ENCODE data around the gene RGS8. TPM values are rescaled to one million over a fixed set of nuclear protein-coding genes. Genes with fewer than 3 reads are reported as not detected.

The RGS8 gene
- polyA plus RNA-seq, 3 donors = not detected

DNA sequence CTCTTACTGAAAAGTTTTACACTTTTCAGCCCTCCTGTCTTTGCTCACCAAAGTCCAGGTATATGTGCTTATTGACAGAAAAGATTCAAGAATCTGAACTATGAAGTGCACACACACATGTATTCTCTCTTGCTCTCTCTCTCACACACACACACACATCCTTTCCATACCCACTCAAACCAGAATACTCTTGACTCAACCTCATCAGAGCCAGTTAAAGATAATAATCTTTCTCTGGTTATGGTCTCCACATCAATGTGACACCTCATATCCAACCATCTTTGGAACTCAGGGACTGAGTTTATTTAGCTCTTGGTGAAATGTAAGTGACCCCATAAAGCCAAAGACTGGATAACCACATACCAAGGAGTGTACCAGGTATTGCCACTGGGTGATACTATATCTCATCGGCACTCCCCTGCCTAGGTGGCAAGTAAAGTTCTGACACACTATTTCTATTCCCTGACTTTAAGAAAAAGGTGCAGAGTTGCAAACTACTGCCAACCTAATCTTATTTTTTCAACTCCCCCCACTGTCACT, 24.9 kb upstream of the RGS8 start:
- peaks cover 0 to 2% (median 0%) of the 10 kb centered on the region in 7 donors for H3K9me3 Mint-ChIP-seq
- no peak for TF ChIP-seq CTCF (IDR thresholded peaks at IDR 0.05)
- no peak overlapping the region for H2AFZ ChIP-seq (ENCODE audit: insufficient read depth, low read depth, low read length, poor library complexity, severe bottlenecking)
- H3K4me1 Mint-ChIP-seq = no peaks in the 10 kb centered on the region
- no peaks in the 10 kb centered on the region for H3K27me3 ChIP-seq (ENCODE audit: control insufficient read depth in 2 of 2, insufficient read depth in 2 of 2, low read length in 2 of 2)
- no peak overlapping the region for H3K4me3 ChIP-seq (replicated peaks in 1 of 3; ENCODE audit: low read depth in 2 of 3, low read length in 3 of 3)
- intact Hi-C loops (cut with micrococcal nuclease) = no loop called here
- no peaks in the 10 kb centered on the region for H3K36me3 ChIP-seq (replicated peaks in 1 of 2; ENCODE audit: control insufficient read depth in 1 of 2, insufficient read depth in 2 of 2, low read length in 2 of 2)
- H3K27ac Mint-ChIP-seq = no peak overlapping the region
- H3K27me3 Mint-ChIP-seq (ENCODE audit: low read depth in 3 of 3) = peaks cover 1 to 8% (median 5%) of the 10 kb centered on the region in 3 donors
- H3K4me2 ChIP-seq (replicated peaks; ENCODE audit: extremely low read depth, low read length, poor library complexity, severe bottlenecking) = no peak overlapping the region
- no peak overlapping the region for H3K27ac ChIP-seq (ENCODE audit: low read depth in 1 of 2, low read length in 2 of 2)
- H3K79me2 ChIP-seq (ENCODE audit: insufficient read depth, low read length) = no peaks in the 10 kb centered on the region
- no peak overlapping the region for H3K9ac ChIP-seq (ENCODE audit: insufficient read depth, low read length, poor library complexity, severe bottlenecking)
- H4K20me1 ChIP-seq (ENCODE audit: insufficient read depth, low read length) = no peaks in the 10 kb centered on the region
- no peak overlapping the region for H3K4me3 Mint-ChIP-seq
- 89% methylated on average over 1 of the region's 1 CpG for WGBS (ENCODE audit: insufficient coverage)
- no peaks in the 10 kb centered on the region for H3K4me1 ChIP-seq (ENCODE audit: control insufficient read depth in 1 of 2, insufficient read depth in 2 of 2, low read length in 2 of 2)
- no peaks in the 10 kb centered on the region for H3K36me3 Mint-ChIP-seq
- DNase-seq = no peak
- no peaks in the 10 kb centered on the region for H3K9me3 ChIP-seq (replicated peaks in 1 of 2; ENCODE audit: control insufficient read depth in 1 of 2, insufficient read depth in 1 of 2, low read length in 2 of 2)

GRCh38 chr1:182707122-182707521, 22.7 kb upstream of the RGS8 start:
- Mint-ChIP-seq H3K36me3 (no peaks in the 10 kb centered on the region), H3K9me3 (peaks cover 0 to 2% (median 0%) of the 10 kb centered on the region in 7 donors), H3K27me3 (ENCODE audit: low read depth in 3 of 3) (peaks cover 3 to 8% (median 5%) of the 10 kb centered on the region in 3 donors), H3K4me3 (no peak overlapping the region), H3K4me1 (no peaks in the 10 kb centered on the region), H3K27ac (no peak overlapping the region)
- no peak overlapping the region for H3K4me3 ChIP-seq (replicated peaks in 1 of 3; ENCODE audit: low read depth in 2 of 3, low read length in 3 of 3)
- no peak for TF ChIP-seq CTCF (IDR thresholded peaks at IDR 0.05)
- intact Hi-C loops (cut with micrococcal nuclease) = no loop called here
- no peaks in the 10 kb centered on the region for H3K36me3 ChIP-seq (replicated peaks in 1 of 2; ENCODE audit: control insufficient read depth in 1 of 2, insufficient read depth in 2 of 2, low read length in 2 of 2)
- no peak overlapping the region for H2AFZ ChIP-seq (ENCODE audit: insufficient read depth, low read depth, low read length, poor library complexity, severe bottlenecking)
- H3K4me1 ChIP-seq (ENCODE audit: control insufficient read depth in 1 of 2, insufficient read depth in 2 of 2, low read length in 2 of 2) = no peaks in the 10 kb centered on the region
- no peaks in the 10 kb centered on the region for H3K79me2 ChIP-seq (ENCODE audit: insufficient read depth, low read length)
- no peaks in the 10 kb centered on the region for H4K20me1 ChIP-seq (ENCODE audit: insufficient read depth, low read length)
- WGBS (ENCODE audit: insufficient coverage) = no CpG with 5 or more reads among the region's 1 CpG
- H3K4me2 ChIP-seq (replicated peaks; ENCODE audit: extremely low read depth, low read length, poor library complexity, severe bottlenecking) = no peak overlapping the region
- no peak overlapping the region for H3K9ac ChIP-seq (ENCODE audit: insufficient read depth, low read length, poor library complexity, severe bottlenecking)
- no peak for DNase-seq
- H3K27me3 ChIP-seq (ENCODE audit: control insufficient read depth in 2 of 2, insufficient read depth in 2 of 2, low read length in 2 of 2) = no peaks in the 10 kb centered on the region
- no peaks in the 10 kb centered on the region for H3K9me3 ChIP-seq (replicated peaks in 1 of 2; ENCODE audit: control insufficient read depth in 1 of 2, insufficient read depth in 1 of 2, low read length in 2 of 2)
- no peak overlapping the region for H3K27ac ChIP-seq (ENCODE audit: low read depth in 1 of 2, low read length in 2 of 2)
